Gastroesophageal sphincter (tissue), 3 donors: ENCODE measurements around the gene DHX15.

ENCODE experiments used
- CTCF ChIP-seq, 4 experiments: fragments of 200-600 bp in 2 of 4; fragments of 450-650 bp in 2 of 4; sonication (generic) in 1 of 4; IDR thresholded peaks; one replicate each; pipeline ENCODE4 v1.5.1; 2017 to 2019; ENCODE audit warnings: antibody characterized with exemption in 4 of 4, mild to moderate bottlenecking in 2 of 4, moderate library complexity in 2 of 4
- POLR2A ChIP-seq, 2 donors: fragments of 450-650 bp; IDR thresholded peaks; one replicate each; pipeline ENCODE4 v1.6.1; 2017; ENCODE audit warnings: antibody characterized with exemption in 2 of 2, mild to moderate bottlenecking in 2 of 2, moderate library complexity in 1 of 2
- POLR2AphosphoS5 ChIP-seq: sonication (generic); formaldehyde crosslinking; IDR thresholded peaks from one replicate; pipeline ENCODE4 v1.6.1; 2017; ENCODE audit warnings: antibody characterized with exemption

DNA sequence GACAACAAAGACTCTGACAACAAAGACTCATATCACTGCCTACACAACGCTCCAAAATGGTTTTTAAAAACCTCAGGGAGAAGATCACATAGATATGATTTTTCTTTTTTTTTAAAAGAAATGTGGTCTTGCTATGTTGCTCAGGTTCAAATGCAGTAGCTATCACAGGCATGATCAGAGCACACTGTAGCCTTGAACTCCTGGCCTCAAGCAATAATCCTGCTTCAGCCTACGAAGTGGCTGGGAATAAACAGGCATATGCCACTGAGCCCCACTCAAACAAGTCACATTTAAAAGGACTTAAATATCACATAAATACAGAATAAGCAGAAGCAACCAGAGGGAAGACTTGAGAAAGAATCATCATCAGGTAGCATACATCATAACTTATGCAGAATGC lies 14.7 kb downstream of the DHX15 start:
- TF ChIP-seq POLR2A (IDR thresholded peaks at IDR 0.05) (no peak), POLR2AphosphoS5 (no peak), CTCF (IDR thresholded peaks at IDR 0.05) (no peak)
